Prostate gland (tissue), 2 donors: Measurements from ENCODE around the gene LRIT3. TPM values are rescaled to one million over a fixed set of nuclear protein-coding genes. Genes with fewer than 3 reads are reported as not detected.
"Not testable (repeated sequence)": the region's sequence is repeated elsewhere in the genome, so short reads cannot be mapped to it uniquely, and the experiment has no call there.

Source experiments
- DNase-seq: peaks from one replicate; pipeline ENCODE4 v3.0.0-alpha.2; 2019; ENCODE audit warnings: low spot score
- H3K27ac ChIP-seq, 2 donors: fragments of 200-600 bp; sonication (generic); 2 replicates each; pipeline ENCODE4 v1.5.1; 2017 to 2019
- H3K27me3 ChIP-seq: fragments of 200-600 bp; sonication (generic); replicated peaks from 2 replicates; pipeline ENCODE4 v1.5.1; 2019; ENCODE audit not compliant: insufficient read depth
- H3K36me3 ChIP-seq, 2 donors: fragments of 200-600 bp; sonication (generic); 1 replicate in 1 of 2; 2 replicates in 1 of 2; pipeline versions ENCODE4 v1.5.1 to v1.8.1; 2017 to 2019
- H3K4me1 ChIP-seq: fragments of 200-600 bp; sonication (generic); replicated peaks from 2 replicates; pipeline ENCODE4 v1.5.1; 2019
- H3K4me3 ChIP-seq, 2 donors: fragments of 200-600 bp; sonication (generic); 2 replicates each; pipeline ENCODE4 v1.5.1; 2017 to 2019
- H3K9me3 ChIP-seq: fragments of 200-600 bp; sonication (generic); 2 replicates; pipeline ENCODE4 v1.5.1; 2017
- CTCF ChIP-seq, 4 experiments: fragments of 200-600 bp in 2 of 4; fragments of 450-650 bp in 2 of 4; sonication (generic) in 2 of 4; IDR thresholded peaks; 1 replicate in 3 of 4; 2 replicates in 1 of 4; pipeline ENCODE4 v1.5.1; 2016 to 2019; ENCODE audit warnings: antibody characterized with exemption in 4 of 4, mild to moderate bottlenecking in 2 of 4, moderate library complexity in 2 of 4
- POLR2A ChIP-seq: fragments of 450-650 bp; IDR thresholded peaks from one replicate; pipeline ENCODE4 v1.6.1; 2016; ENCODE audit warnings: antibody characterized with exemption, mild to moderate bottlenecking
- POLR2AphosphoS5 ChIP-seq: sonication (generic); formaldehyde crosslinking; IDR thresholded peaks from one replicate; pipeline ENCODE4 v1.6.1; 2017; ENCODE audit warnings: antibody characterized with exemption
- WGBS: methylation state at CpG from one replicate; pipeline ENCODE4 v1.1.5; 2018; 5-methylcytosine and 5-hydroxymethylcytosine counted together
- intact Hi-C: fragments of 100-400 bp; cut with DNase I; formaldehyde crosslinking; loops from one replicate; pipeline ENCODE4 v1.14.2; 2022
- total RNA-seq, 2 donors: library from RNA; depleted of rRNA; stranded (reverse); fragments of >200 nt; gene quantifications; one replicate each; pipeline ENCODE4 v1.1.0, GENCODE V29; 2016

The LRIT3 gene
- total RNA-seq, 2 donors from 2014 or later, result 0.11 to 0.27 TPM

- WGBS, result 45% methylated on average over 6 of the region's 6 CpGs
- Histone ChIP-seq H3K4me1 (no peaks in the 10 kb centered on the region), H3K27me3 (no peaks in the 10 kb centered on the region), H3K27ac (no peak overlapping the region), H3K4me3 (no peak overlapping the region), H3K9me3 (no peaks in the 10 kb centered on the region), H3K36me3 (no peaks in the 10 kb centered on the region)
- TF ChIP-seq POLR2A (no peak), POLR2AphosphoS5 (no peak), CTCF (IDR thresholded peaks at IDR 0.05) (no peak)
- intact Hi-C loops, result no loop called here
- no peak for DNase-seq
These were observed 1.4 kb upstream of the LRIT3 start for GRCh38 chr4:109846395-109847098.

- WGBS, result 66% methylated on average over 2 of the region's 2 CpGs
- no peaks in the 10 kb centered on the region for H3K4me1 ChIP-seq
- no peak overlapping the region for H3K27ac ChIP-seq
- no peak for TF ChIP-seq CTCF (IDR thresholded peaks at IDR 0.05)
- TF ChIP-seq POLR2AphosphoS5, result no peak
- no peak for TF ChIP-seq POLR2A
- H3K9me3 ChIP-seq, result no peaks in the 10 kb centered on the region
- intact Hi-C loops, result no loop called here
- no peaks in the 10 kb centered on the region for H3K27me3 ChIP-seq
- no peaks in the 10 kb centered on the region for H3K36me3 ChIP-seq
- DNase-seq, result no peak
- H3K4me3 ChIP-seq, result no peak overlapping the region
These were observed 594 bp downstream of the LRIT3 start for GRCh38 chr4:109848501-109848900.

GRCh38 chr4:109850601-109851000 lies 2.7 kb downstream of the LRIT3 start:
- H3K4me3 ChIP-seq, result no peak overlapping the region
- DNase-seq, result no peak
- no peak overlapping the region for H3K27ac ChIP-seq
- 88% methylated on average over 5 of the region's 5 CpGs for WGBS
- no peaks in the 10 kb centered on the region for H3K4me1 ChIP-seq
- H3K36me3 ChIP-seq, result no peaks in the 10 kb centered on the region
- TF ChIP-seq POLR2AphosphoS5 (no peak), CTCF (IDR thresholded peaks at IDR 0.05) (no peak), POLR2A (no peak)
- intact Hi-C loops, result no loop called here
- no peaks in the 10 kb centered on the region for H3K27me3 ChIP-seq
- no peaks in the 10 kb centered on the region for H3K9me3 ChIP-seq

- H3K4me1 ChIP-seq, H3K27ac ChIP-seq, H3K4me3 ChIP-seq, H3K27me3 ChIP-seq, DNase-seq, H3K36me3 ChIP-seq, H3K9me3 ChIP-seq, intact Hi-C loops: not testable (repeated sequence)
- 65% methylated on average over 4 of the region's 4 CpGs for WGBS
These were observed 11.8 kb downstream of the LRIT3 start for GRCh38 chr4:109859426-109860300.

GRCh38 chr4:109861271-109861670 lies 13.4 kb downstream of the LRIT3 start:
- TF ChIP-seq POLR2A (no peak), CTCF (IDR thresholded peaks at IDR 0.05) (no peak), POLR2AphosphoS5 (no peak)
- H3K27ac ChIP-seq, result no peak overlapping the region
- H3K36me3 ChIP-seq, result no peaks in the 10 kb centered on the region
- H3K4me3 ChIP-seq, result no peak overlapping the region
- intact Hi-C loops, result no loop called here
- WGBS, result 97% methylated on average over 2 of the region's 2 CpGs
- H3K4me1 ChIP-seq, result no peaks in the 10 kb centered on the region
- H3K9me3 ChIP-seq, result no peaks in the 10 kb centered on the region
- H3K27me3 ChIP-seq, result no peaks in the 10 kb centered on the region
- no peak for DNase-seq
